ENCODE measurements around the gene FNBP1.
A peak's percentile ranks its signal among the peaks of the same experiment; 100 is the strongest.
"Not testable (repeated sequence)": the region's sequence is repeated elsewhere in the genome, so short reads cannot be mapped to it uniquely, and the experiment has no call there.

The FNBP1 gene

DNA sequence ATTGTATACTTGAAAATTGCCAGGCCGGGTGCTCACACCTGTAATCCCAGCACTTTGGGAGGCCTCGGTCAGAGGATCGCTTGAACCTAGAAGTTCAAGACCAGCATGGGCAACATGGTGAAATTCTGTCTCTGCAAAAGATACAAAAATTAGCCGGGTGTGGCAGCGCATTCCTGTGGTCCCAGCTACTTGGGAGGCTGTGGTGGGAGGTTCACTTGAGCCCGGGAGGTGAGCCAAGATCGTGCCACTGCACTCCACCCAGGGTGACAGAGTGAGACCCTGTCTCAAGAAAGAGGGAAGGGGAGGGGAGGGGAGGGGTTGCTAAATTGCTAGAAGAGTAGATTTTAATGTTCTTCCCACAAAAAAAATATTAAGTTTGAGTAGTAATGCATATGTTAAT lies 53.2 kb downstream of the FNBP1 start:
- no peak for DNase-seq

DNA sequence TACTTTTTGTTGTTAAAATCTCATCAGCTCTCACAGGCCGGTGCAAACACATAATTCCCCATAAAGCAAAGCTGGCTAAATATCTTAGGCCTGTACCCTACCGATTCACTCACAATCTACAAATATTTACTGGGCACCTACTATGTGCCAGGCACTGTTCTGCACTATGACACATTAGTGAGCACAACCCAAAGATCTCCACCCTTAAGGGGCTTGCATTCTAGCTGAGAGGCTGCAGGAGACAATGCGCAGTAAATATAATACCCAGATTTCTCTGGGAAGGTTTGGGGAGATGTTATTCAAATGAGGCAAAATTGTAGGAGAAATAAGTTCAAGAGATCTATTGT lies 53.7 kb downstream of the FNBP1 start:
- DNase-seq = no peak

DNA sequence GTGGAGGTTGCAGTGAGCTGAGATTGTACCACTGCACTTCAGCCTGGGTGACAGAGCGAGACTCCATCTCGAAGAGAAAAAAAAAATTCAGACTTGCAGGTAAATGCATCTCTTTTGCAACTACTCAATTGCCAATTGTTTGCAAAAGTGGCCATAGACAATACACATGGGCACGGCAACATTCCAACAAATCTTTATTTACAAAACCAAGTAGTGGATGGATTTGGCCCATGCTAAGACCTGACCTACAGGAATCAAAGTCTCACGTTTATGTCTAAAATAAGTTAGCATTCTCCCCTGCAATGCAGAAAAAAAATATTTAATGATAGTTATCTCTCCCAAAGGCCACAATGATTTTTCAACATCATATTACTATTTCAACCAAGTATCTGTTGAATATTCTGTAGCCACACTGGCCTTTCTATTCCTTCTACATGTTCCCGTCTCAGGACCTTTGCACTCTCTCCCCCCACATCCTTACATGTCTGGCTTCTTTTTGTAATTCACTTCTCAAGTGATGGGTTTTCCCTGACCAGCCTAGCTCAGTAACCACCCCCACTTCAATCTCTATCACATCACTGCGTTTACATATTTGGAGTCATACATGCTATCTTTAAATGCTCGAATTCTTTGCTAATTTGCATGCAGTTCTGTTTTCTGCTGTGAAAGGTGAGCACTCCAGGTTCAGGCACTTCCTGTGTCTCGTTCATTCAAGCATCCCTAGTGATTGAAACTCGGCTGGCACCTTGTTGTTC lies 54.2 kb downstream of the FNBP1 start:
- DNase-seq = no peak

DNA sequence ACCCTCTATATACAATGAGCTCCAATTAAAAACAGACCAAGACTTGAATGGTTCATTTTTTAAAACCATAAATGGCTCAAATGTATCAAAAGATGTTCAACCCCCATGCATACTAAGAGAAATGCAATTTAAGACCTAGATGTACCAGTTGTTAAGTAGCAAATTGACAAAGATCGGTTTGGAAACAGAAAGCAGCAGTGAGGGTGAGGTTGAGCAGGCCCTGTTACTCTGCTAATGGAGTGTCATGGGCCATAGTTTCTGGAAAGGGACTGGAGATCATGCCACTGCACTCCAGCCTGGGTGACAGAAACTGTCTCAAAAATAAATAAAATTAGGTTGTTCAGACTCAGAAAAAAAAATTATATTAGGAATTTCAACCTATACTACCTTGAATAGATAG lies 55.0 kb downstream of the FNBP1 start:
- no peak for DNase-seq

DNA sequence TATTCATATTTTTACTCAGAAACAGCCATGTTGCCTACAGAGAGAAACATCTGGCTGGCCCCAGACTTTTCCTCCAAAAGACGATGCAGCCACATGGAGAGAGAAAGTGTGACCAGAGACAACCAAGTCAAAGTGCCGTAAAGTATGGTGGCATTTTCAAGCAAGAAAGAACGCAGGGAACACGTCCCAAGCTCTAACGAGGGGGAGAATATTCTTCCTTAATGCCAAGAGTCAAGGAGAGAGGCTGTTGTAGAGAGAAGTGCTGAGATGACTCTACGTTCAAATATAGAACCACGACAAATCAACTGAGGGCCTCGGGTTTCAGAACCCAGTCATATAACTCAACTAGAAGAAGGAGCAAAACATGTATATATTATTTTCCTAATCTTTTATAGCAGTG lies 55.9 kb downstream of the FNBP1 start:
- no peak for DNase-seq

DNA sequence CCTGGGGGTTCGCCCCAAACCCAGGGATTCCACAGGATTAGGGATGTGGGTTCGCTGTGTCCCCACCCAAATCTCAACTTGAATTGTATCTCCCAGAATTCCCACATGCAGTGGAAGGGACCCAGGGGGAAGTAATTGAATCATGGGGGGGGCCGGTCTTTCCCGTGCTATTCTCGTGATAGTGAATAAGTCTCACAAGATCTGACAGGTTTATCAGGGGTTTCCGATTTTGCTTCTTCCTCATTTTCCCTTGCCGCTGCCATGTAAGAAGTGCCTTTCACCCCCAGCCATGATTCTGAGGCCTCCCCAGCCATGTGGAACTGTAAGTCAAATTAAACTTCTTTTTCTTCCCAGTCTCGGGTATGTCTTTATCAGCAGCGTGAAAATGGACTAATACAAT lies 58.4 kb downstream of the FNBP1 start:
- DNase-seq = not testable (repeated sequence)

DNA sequence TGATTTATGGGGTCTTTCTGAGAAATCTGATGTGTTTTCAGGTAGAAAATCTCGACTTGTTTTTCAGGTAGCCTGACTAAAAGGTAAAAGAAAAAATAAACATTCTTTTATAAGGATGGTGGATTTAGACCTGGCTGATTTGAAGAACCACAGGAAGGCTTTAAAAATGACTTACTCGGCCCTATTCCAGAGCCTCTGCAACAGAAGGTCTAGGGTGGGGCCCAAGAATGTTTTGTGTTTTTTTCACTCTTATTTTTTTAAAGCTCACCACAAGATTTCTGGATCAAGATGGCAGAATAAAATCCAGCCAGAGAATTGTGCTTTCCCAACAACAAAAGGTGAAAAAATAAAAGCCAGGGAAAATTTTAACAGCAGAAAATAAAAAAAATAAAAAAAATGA lies 59.1 kb downstream of the FNBP1 start:
- no peak for DNase-seq

DNA sequence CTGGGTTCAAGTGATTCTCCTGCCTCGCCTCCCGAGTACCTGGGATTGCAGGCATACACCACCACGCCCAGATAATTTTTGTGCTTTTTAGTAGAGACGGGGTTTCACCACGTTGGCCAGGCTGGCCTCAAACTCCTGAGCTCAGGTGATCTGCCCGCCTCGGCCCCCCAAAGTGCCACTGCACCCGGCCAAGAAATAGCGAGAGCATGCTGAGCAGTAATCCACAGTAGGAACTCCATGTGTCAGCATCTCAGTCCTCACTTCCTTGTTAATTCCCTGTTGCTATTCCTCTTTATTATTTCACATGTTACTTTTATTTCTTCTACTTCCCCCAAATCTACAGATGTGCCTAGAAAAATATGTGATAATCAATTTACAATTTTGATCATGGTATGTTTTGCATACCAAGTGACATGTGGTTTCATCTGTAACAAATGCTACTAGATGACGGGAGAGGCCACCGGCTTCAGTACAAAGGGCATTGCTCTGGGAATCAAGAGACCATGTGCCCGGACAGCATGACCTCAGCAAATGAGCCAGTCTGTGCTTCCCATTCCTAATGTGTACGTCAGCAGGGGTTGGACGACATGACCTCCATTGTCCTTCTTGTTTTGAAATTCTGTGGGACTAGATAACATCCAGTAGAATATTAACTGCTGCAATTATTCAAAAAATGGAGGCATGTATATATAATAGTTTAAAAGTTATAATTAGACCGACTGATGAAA lies 61.6 kb downstream of the FNBP1 start:
- DNase-seq = no peak

DNA sequence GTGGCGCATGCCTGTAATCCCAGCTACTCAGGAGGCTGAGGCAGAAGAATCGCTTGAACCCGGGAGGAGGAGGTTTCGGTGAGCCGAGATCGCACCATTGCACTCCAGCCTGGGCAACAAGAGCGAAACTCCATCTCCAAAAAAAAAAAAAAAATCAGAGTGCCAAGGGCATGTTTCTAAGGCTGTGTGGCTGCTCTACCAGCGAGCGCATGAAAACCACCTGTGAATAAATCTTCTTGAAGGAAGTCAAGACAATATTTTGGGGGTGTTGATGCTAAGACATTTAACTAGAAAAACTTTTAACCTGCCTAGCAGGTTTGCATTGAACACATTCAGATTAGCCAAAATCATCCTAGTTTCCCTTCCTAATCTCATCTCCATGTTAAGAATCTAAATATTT lies 62.8 kb downstream of the FNBP1 start:
- not testable (repeated sequence) for DNase-seq

DNA sequence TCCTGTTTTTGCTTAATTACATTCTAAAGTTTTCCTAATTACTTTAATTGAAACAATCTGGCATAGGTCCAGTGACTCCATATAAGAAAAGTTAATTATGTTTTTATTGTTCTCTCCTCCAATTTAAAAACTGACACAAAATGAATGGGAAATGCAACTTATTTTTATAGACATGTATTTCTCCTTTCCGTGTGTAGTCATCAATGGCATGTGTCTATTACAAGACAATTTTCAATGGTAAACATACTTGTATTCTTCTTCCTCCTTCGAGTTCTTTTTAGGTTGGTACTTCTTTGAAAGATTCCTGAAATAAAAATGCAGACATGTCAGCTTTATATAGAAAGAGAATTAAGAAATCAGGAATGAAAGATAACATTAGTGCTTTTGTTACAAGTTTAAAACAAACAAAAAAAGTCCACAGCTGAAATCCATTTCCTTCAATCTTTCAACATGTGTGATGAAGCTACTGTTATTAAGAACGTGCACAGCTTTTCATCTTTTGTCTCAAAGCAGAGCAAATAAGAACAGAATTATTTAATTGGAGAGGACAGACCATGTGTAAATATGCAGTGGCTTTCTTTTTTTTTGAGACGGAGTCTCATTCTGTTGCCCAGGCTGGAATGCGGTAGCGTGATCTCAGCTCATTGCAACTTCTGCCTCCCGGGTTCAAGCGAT lies 63.8 kb downstream of the FNBP1 start:
- DNase-seq = no peak

DNA sequence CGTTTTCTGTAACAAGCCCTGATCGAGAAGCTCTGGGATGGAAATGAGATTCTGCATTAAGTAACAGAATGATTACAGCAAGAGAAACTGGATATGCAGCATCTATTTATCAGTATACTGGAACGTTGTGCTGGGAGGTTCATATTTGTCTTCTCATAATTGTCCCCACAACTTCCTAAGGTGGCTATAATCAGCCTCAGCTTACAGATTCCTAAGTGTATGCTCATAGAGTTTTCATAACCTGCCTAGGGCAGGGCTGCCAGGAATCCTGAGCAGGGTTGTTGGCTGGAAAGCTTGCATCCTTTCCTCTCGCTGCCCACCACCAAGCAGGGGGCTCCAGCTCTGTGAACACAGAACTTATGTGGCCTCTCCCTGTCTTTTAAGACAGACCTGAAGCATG lies 70.2 kb downstream of the FNBP1 start:
- DNase-seq = no peak

DNA sequence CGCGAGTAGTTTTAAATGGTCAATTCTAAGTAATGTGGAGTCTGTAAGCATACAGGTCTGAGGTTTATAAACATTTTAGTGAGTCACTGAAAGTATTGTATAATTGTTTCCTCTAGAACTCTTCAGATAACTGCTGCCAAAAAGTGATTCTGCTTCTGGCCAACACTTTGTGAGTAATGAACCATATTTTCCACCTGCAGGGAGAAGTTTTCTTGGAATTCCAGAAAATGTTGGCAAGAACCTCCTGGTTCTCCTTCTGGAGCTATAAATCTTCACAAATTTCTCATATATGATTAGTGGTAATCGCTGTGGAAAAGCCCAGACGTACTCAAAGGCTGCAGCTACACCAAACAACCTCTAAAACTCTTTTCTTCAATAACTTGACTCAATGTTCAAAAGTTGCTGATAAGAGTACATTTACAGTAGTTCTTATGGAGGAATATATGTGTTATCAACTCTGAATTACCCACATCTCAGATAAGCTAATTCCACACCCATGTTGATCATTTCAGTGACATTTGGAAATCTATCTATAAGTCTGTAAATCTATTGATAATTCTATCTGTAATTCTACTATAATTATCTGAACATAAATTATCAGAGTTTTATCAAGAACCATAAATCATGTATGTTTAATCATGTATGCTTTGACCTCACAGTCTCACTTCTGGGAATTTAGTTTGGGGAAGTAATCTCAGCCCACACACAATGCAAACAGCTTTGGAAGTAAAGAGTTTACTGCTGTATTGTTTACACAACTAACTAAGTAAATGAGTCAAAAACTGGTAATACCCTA lies 74.1 kb downstream of the FNBP1 start:
- DNase-seq = no peak

DNA sequence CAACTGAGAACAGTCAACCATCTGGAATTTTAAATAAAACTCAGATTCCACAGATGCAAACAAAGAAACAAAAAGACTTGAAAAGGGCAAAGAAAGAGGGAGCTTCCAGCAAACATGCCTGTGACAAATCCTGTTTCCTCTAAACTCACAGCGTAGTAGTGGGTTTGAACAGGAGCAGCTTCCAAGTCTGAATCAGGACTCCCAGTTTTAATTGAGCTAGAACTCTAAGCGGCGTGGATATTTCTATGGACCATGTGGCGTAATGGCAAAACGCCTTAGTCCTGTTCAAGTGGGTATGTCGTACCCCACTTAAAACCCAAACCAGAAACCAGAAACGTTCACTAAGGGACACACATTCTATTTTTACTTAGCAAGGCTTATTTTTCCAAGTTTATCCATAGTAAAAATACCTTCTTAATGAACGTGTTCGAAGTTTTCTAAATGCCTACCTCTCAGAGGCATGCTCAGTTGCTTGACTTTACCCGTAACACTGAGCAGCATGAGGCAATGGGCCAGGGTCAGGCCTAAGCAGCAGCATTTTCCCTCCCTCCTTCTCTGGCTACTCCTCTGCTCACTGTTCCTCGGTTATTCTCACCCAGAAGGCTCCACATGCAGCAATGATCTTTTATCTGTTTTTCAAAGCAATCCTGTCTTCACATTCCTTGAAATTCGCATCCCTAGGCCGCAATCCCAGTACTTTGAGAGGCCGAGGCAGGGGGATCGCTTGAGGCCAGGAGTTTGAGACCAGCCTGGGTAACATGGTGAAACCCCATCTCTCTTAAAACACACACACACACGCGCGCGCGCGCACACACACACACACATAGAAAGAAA lies 77.9 kb downstream of the FNBP1 start:
- no peak for DNase-seq

DNA sequence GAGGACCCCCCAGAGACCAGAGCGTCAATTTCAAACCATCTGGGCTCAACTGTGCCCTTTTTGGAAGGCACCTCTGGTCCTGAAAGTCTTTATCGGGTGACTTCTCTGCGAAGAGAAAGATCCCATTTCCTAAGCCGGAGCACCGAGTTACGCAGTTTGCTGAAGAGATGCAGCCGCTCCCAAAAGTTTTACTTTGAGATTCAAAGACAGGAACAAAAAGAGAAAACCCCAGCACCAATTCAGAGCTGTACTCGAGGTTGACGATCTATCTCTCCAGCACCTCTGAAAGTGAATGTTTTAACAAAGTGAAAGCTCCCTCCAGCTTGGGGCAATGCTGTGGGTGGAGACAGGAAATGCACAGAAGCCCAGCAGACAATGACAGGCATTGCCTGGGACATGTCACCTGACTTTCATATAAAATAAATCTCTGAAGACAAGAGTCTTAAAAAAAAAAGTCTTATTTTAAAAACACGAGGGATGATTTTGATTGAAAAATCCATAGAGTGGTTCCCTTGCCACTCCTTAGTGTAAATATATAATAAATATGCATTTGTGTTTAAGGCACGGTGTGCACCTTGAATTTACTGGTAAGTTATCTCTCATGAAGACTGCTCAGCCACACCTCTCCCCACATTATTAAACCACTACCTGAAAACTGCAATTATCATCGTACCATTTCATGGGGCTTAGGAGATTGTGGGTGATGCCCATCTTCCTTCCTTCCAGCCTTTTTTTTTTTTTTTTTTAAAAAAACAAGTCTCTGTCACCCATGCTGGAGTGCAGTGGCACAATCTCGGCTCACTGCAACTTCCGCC lies 79.9 kb downstream of the FNBP1 start:
- peak; percentile 67 for DNase-seq

DNA sequence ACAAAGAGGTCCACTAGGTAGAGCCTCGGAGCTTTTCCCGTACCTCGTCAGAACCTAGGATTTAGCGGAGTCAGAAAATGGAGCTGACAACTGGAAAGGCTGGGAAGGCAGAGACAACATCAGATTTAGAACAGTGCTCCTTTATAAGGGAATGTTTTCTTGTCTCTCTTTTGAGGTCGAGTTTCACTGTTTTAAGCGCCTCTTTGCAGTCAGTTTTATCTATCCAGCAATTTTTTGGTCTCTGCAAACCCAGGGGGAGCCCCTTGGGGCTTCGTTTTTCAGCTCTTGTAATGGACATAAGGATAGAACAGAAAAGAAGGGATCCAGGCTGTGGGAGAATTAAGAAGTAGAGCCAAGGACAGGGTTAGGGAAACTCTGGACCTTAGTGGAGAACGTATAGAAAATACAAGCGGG lies 80.5 kb downstream of the FNBP1 start:
- no peak for DNase-seq

DNA sequence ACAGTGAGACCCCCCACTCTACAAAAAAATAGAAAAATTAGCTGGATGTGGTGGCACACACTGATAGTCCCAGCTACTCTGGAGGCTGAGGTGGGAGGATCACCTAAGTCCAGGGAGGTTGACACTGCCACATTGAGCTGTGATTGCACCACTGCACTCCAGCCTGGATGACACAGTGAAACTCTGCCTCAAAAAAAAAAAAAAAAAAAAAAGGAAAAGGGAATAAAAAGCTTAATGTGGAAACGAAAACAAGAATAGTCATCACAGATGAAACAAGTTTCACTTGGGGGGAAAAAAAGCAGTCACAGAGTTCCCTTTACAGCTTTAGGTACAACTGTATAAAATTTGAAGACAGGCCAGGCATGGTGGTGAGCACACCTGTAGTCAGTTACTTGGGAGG lies 84.2 kb downstream of the FNBP1 start:
- no peak for DNase-seq

DNA sequence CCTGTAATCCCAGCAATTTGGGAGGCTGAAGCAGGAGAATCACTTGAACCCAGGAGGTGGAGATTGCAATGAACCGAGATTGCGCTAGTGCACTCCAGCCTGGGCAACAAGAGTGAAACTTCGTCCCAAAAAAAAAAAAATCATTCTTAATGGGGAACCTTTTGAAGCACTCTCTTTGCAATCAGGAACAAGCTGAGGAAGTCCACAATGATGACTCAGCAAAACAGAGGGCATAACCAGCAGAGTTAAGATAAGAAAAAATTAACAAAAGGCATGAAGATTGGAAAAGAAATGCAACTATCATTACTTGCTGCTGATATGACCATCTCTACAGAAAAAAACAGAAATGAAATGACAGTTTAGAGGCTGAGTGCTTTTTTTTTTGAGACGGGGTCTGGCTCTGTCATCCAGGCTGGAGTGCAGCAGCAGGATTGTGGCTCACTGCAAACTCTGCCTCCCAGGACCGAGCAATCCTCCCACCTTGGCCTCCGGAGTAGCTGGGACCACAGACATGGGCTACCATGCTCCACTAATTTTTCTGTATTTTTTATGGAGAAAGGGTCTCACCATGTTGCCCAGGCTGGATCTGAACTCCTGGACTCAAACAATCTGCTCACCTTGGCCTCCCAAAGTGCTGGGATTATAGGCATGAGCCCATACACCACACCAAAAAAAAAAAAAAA lies 88.0 kb downstream of the FNBP1 start:
- no peak for DNase-seq

DNA sequence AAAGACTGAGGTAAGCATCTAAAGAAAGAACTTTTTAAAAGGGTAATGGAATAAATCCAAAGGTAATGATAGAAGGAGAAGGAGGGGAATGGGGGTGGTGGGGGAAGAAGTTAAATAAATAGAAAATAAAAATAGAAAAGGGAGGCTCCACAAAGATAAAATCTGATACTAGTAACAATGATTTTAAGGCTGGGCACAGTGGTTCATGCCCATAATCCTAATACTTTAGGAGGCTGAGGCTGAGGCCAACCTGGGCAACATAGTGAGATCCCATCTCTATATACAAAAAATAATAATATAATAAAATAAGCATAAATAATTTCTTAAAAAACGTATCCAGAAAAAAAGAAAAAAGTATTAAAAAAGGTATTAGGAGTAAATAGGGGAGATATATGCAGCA lies 89.3 kb downstream of the FNBP1 start:
- DNase-seq = no peak

DNA sequence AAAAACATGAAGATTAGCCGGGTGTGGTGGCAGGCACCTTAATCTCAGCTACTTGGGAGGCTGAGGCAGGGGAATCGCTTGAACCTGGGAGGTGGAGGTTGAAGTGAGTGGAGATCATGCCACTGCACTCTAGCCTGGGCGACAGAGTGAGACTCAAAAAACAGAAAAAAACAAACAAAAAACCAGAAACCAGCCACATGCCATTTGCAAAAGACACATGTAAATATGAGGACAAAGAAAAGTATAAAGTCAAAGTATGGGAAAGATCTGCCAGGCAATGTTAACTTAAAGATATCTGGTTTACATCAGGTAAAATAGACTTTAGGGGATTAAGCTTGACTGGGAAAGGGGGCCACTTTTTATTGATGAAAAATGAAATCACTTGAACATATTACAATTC lies 90.7 kb downstream of the FNBP1 start:
- no peak for DNase-seq

DNA sequence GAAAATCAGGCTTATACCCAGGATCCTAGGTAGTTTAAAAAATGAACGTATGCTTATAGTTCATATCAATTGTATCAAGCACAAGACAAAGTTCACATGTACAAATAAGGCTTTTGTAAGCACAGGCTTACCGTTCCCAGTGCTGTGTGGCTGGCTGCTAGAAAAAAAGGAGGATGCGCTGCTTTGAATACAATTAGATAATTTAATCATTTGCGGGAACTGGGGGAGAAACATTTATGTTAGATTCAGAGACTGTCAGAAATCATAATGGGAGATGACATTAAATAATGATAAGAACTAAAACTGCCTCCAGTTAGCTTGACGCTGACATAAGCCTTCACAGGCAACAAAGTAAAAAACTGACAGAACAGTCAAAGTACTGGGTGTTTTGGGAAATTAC lies 93.2 kb downstream of the FNBP1 start:
- no peak for DNase-seq

DNA sequence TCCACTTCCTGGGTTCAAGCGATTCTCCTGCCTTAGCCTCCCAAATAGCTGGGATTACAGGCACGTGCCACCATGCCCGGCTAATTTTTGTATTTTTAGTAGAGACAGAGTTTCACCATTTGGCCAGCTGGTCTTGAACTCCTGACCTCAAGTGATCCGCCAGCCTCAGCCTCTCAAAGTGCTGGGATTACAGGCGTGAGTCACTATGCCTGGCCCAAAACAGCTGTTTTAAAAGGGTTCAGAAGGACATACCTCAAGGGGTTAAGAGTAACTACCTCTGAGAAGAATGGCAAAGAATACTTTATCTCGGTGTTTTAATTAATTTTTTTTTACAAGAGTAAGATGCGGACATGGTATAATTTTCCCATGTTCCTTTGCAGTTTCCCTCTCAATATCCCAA lies 94.4 kb downstream of the FNBP1 start:
- not testable (repeated sequence) for DNase-seq

All from activated CD4-positive, alpha-beta T cell treated with anti-CD3 and anti-CD28 coated beads, Interleukin-2, amount 50 U/mL, for 1 hour (primary cell).